Measurements from ENCODE around the gene VDAC2.

VDAC2 gene

GRCh38 chr10:75254739-75255138 is 44.1 kb downstream of the VDAC2 start:
- no peak for DNase-seq

GRCh38 chr10:75260990-75261389 is 50.4 kb downstream of the VDAC2 start:
- DNase-seq, result no peak

GRCh38 chr10:75261813-75262705 is 51.5 kb downstream of the VDAC2 start:
- no peak for DNase-seq

GRCh38 chr10:75263806-75264205 is 53.2 kb downstream of the VDAC2 start:
- no peak for DNase-seq

- DNase-seq, result no peak
These were observed 55.3 kb downstream of the VDAC2 start for GRCh38 chr10:75265856-75266255.

GRCh38 chr10:75266945-75267344 is 56.3 kb downstream of the VDAC2 start:
- no peak for DNase-seq

GRCh38 chr10:75269605-75270004 is 59.0 kb downstream of the VDAC2 start:
- no peak for DNase-seq

GRCh38 chr10:75272094-75272493 is 61.5 kb downstream of the VDAC2 start:
- no peak for DNase-seq

GRCh38 chr10:75272896-75273295 is 62.3 kb downstream of the VDAC2 start:
- DNase-seq, result no peak

- no peak for DNase-seq
These were observed 65.7 kb downstream of the VDAC2 start for GRCh38 chr10:75276069-75276872.

GRCh38 chr10:75280236-75280635 is 69.6 kb downstream of the VDAC2 start:
- no peak for DNase-seq

Measured in activated T-cell treated with anti-CD3 and anti-CD28 coated beads, Interleukin-2, amount 50 U/mL, for 48 hours (primary cell).